COR-L47 (cell line): Measurements from ENCODE around the gene ENOX1.

Experiments
- DNase-seq: peaks from one replicate; lab custom pipeline; 2025; lab: John Stamatoyannopoulos, UW

Gene ENOX1

DNA sequence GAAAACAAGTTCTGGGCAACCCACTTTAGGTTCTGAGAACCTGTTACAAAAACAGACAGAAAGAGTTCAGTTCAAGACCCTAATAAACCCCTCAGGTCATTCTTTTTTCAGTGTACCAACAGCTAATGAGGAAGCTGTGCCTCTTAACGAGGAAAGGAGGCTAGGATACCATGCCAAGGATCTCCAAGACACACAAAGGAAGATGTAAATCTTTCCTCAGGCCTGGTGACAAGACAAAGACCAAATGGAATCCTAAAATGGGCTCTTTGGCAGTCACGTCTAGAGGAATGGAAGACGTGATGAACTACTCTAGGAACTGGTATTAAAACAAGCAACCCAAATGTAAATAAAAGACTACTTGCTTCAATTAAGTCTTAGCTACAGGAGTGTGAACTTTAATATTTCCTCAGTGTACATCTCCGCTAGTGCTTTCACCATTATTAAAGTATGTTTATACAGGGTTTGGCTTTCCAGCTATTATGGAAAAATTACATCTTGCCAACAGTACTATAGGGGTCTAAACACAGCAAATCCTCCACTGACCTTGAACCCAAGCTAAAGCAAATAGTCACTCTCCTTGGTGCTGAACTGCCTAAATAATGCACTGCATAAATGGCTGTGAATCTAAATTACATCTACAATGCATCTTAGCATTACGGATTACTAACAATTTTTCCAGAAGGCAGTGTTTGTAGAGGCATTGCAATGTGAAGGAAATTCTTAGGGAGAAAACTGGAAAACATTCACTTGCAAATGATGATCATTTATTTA, 42.3 kb downstream of the ENOX1 start:
- DNase-seq, result no peak

DNA sequence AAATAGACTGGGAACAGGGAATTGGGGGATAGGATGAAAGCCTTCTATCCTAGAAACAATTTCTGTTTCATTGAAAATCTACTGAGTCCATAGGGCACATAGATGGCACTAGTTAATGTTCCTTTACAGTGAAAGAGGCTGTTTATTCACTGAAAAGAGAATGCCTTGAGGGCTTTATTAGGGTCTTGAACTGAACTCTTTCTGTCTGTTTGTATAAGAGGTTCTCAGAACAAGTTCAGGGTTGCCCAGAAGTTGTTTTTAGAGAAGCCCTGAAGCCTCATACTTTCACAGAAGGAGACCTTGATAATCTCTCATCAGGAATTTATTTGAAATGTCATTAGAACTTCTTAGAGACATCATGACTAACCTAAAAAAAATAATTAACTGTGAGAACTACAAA, 43.9 kb downstream of the ENOX1 start:
- no peak for DNase-seq

DNA sequence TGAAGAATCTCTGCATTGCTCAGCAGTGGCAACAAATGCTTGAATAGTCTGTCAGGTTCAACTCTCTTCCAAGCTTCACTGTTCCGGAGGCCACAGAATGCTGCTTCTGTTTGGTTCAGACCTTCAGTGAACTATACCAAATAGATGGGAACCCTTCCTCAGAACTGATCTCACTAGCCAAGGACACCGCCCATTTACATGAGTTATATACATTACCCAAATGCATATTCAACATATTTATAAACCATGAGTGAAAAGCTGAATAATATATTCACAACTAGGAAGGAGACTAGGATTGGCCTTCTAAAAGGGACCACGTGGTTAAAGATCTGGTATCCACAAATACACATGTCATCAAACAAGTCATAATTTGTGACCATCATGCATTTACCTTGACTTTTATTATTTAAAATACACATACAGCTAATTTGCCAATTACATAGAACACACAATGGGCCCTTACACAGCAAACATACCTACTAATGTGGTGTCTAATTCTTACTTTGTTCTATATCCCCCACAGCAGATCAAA, 49.3 kb downstream of the ENOX1 start:
- no peak for DNase-seq

DNA sequence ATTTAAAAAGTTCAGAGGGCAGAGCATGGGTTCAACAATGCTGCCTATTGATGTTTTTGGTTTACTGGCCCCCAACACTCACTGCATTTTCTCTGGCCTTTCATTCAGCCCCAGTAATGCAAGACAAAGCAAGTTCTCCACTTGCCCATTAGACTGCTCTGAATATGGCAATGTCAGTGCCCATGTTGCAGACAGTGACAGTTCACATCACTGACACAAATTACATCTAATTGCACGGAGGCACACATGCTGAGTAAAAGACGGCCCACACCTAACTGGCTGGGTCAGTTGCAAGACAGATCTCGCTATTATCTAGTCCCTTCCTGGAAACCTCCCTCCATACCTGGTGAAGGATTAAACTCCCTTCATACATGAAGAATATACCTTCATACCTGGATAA, 54.0 kb downstream of the ENOX1 start:
- DNase-seq, result peak; percentile 4

- no peak for DNase-seq
Measured at GRCh38 chr13:43731296-43731695, 55.5 kb downstream of the ENOX1 start.

- no peak for DNase-seq
Measured at GRCh38 chr13:43730642-43731041, 56.1 kb downstream of the ENOX1 start.

DNA sequence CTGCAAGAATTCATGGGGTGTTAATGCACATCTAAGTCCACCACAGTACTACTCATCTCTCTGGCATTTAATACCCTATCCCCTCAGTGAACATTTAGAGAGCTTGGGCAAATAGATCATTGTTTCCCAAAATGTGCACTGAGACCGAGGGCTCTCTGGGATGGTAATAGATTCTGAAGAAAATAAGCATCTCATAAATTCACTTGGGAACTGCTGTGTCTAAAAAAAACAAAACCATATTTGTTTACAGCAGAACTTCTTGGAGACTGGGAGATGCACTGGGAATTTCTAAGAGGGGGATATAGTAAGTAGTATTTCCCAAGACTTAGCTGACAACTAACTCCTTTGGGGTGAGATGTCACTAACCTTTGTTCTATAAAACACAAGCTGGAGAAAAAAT, 58.4 kb downstream of the ENOX1 start:
- DNase-seq, result no peak

GRCh38 chr13:43727856-43728255, 58.9 kb downstream of the ENOX1 start:
- DNase-seq, result no peak

DNA sequence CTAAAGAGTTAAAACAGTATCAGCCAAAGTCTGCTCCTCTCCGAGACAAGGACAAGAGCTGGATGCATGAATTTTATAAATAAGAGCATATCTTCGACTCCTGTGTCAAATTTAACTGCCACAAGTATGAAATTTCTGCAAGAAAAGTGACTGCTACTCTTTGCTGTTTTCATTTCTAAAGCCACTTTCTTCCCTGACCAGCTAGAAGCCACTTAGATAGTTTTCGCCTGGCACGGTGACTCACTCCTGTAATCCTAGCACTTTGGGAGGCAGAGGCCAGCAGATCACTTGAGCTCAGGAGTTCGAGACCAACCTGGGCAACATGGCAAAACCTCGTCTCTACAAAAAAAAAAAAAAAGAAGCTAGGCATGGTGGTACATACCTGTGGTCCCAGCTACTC, 61.3 kb downstream of the ENOX1 start:
- no peak for DNase-seq

DNA sequence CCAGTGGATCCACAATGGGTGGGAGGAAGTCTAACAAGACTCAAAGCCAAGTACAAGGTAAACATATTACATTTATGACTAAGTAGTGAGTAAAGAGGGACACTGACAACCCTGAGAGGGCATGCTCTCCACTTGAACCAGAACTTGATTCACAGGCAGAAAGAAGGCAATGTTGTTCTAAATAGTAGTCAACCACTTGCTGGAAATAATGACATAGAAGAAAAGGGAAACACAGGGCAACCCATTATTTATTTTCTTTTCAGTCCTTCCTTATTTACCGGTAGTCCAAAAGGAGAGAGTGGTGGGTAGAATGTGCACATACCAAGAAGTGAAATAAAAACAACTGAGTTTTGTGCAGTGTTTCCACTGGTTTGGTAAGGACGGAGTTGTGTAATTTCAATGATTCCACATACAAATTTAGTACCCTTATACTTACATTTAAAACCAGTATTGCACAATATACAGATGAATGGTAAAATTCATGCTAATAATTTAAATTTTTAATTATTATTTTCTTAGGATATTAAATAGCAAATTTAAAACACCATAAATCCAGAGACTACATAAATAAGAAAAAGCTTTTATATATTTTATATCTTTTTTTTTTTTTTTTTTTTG, 65.9 kb downstream of the ENOX1 start:
- no peak for DNase-seq

GRCh38 chr13:43698758-43699157, 88.0 kb downstream of the ENOX1 start:
- DNase-seq, result no peak

DNA sequence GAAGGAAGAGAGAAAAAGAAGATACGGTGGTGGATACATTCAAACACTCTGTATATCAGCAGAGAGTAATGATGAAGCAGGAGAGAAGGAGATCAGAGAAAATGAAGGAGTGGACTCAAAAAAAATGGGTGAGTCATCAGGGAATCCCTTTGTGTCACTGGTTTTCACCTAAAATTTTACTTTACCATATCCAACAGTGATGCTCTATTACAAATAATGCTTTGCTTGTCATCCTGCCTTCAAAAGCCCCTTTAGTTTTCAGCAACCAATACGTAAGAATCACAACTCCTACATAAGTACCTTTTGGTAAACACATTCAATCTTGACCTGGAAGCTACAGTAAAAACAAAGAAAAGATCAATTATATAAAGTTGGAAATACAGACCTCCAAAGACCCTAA, 88.8 kb downstream of the ENOX1 start:
- no peak for DNase-seq

- DNase-seq, result no peak
Measured at GRCh38 chr13:43697323-43697722, 89.4 kb downstream of the ENOX1 start.

DNA sequence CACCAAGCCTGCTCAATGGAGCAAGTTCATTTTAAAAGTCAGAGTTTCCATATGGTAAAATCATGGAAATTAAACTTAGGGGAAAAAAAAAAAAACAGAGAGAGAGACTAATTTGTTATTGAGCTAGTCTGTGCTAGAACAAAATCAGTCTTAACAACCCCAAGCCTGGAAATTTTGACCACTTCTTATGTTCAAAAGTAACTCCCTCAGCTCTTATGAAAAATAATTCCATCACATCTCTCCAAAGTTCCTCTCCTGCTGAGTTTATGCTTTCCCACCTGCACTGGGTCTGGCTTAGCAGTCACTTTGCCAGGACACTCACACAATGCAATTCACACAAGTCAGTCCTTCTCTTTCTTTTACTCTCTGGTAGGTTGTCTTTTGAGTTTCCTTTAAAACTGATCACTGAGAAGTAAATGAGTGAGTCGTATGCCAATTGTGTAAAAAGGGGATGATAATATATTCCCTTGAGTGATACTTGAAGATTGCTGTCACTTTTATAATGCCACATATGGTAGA, 92.6 kb downstream of the ENOX1 start:
- no peak for DNase-seq

DNA sequence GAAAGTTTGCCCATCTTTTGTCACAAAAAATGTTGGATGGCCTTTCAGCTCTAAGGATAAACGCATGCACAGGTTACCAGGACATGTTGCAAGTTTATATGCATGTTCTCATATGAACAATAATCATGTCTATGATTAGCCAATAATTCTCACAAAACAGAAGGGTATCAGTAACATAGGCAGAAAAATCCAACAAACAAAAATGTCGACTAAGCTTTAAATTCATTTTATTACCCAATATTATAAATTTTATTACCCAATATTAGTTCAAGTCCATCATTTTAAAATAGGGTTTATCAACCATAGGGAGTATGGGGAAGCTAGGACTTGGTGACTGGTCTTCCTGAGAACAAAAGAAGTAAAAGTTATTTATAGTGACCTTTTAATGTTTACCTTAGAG, 93.1 kb downstream of the ENOX1 start:
- DNase-seq, result no peak

- no peak for DNase-seq
Measured at GRCh38 chr13:43688227-43688907, 98.4 kb downstream of the ENOX1 start.

DNA sequence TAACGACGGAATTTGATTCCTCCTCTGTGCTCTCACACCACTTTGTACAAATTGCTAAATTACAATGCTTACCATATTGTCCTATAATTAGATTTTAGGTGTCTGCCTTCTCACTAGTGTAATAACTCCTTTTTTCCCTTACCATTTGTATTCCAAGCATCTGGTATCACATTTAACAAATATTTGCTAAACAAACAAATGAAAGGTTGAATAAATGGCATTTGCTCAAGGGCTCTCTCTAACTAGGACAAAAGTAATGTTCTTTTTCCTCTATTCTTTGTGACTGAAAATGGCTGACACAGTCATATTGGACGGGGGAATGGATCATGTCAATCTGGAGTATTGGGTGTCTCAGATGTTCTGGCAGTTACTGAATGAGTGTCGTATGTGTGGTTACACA, 99.7 kb downstream of the ENOX1 start:
- no peak for DNase-seq

GRCh38 chr13:43686557-43686956, 100.2 kb downstream of the ENOX1 start:
- no peak for DNase-seq

DNA sequence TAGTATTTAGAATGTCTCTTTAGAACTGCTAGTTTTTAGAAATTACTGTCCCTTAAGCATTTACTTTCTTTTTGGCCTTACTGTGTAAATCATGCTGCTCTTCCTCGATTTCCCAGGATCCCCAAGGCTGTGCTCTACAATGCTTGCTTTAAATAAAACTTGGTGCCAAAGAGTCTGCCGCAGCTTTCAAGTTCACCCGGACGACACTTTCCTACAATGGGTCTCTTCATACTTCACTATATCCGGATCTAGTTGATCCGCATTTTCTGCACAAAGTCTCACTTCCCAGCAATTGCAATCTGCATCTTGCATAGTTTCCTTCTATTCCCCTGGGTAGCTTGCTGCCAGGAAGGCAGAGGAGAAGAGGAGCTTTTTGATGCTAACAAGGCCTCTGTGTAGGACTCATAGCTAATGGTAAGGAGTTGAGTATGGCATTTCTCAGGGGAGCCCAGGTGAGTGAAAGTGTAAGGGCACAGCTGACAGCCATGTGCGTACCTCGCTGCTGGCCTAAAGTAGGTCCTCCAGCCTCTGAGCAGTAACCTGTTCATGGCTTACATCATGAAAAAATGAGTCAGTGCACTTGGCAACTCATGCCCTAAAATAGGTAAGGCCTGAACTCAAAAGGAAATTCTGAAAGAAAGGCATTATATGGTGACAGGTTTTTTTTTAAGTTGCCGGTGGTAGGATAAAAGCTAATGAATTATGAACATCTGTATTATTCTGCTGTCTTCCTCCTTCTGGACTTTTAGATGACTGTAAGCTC, 101.6 kb downstream of the ENOX1 start:
- no peak for DNase-seq

DNA sequence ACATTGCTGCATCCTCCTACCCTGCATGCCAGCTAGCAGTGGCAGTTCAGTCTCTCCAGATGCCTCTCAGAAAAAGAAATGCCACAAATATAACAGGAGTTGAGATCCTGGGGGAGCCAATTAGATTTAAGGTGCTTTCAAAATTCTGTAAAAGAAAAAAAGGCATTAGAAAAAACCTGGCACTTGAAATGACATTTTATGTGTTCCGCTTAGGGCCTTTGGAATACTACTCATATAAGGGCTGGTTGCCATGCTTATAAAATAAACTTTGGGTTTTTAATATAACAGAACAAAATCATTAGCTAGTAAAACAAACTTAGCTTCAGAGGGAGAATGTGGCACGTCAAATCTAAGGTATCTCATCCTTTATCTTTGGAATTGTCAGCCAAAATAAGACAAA, 104.1 kb downstream of the ENOX1 start:
- DNase-seq, result no peak

- DNase-seq, result no peak
Measured at GRCh38 chr13:43676320-43676719, 110.5 kb downstream of the ENOX1 start.

DNA sequence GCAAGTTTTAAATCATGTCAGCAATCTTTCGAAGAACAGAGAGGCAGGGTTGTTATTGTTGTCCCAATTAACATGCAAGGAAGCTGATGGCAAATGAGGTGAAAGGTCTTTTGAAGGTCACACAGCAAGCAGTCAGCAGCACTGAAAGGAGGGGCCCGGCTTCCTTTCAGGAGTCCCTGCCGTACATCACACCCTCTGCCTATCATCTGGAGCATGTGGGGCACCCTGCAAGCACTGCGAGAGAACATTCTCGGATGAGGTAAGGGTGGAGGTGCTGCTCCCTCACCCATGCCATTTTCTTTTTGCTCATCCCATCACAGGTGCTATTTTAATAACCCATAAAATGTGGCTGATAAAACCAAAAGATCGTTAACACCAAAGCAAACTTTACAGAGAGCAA, 111.2 kb downstream of the ENOX1 start:
- no peak for DNase-seq
